Chondrocyte (in vitro differentiated cells): ENCODE results near the gene PLD4. TPM values are rescaled to one million over a fixed set of nuclear protein-coding genes. Genes with fewer than 3 reads are reported as not detected.

Experiments used
- DNase-seq: peaks from one replicate; pipeline ENCODE4 v3.0.0; 2021; ENCODE audit warnings: mixed read lengths, low spot score
- H3K27ac Mint-ChIP-seq: one replicate; pipeline ENCODE4 v1.8.0; 2021; ENCODE audit warnings: mild to moderate bottlenecking, moderate library complexity, mixed read lengths; ENCODE audit not compliant: unreplicated experiment
- H3K27me3 Mint-ChIP-seq: 2 replicates; pipeline ENCODE4 v1.8.0; 2021; ENCODE audit warnings: low read depth, mixed read lengths
- H3K36me3 Mint-ChIP-seq: 2 replicates; pipeline ENCODE4 v1.8.0; 2021; ENCODE audit warnings: low read depth, mixed read lengths
- H3K4me1 Mint-ChIP-seq: 2 replicates; pipeline ENCODE4 v1.8.0; 2021; ENCODE audit warnings: low read depth, mild to moderate bottlenecking, mixed read lengths
- H3K4me3 Mint-ChIP-seq: one replicate; pipeline ENCODE4 v1.8.0; 2021; ENCODE audit warnings: mild to moderate bottlenecking, moderate library complexity, mixed read lengths; ENCODE audit not compliant: unreplicated experiment
- H3K9me3 Mint-ChIP-seq: 2 replicates; pipeline ENCODE4 v1.8.0; 2021; ENCODE audit warnings: low read depth, mixed read lengths
- CTCF ChIP-seq: fragments of 200-600 bp; sonication (generic); IDR thresholded peaks from 2 replicates; pipeline ENCODE4 v1.5.0; 2021; ENCODE audit warnings: antibody characterized with exemption, mild to moderate bottlenecking, moderate library complexity
- total RNA-seq: library from RNA; stranded (reverse); gene quantifications from 3 replicates; pipeline ENCODE4 v1.2.1, GENCODE V29; 2021

The PLD4 gene
- total RNA-seq, 1 donor from 2014 or later = 0.10 TPM

- H3K27me3 Mint-ChIP-seq = no peaks in the 10 kb centered on the region
- peak overlapping the region; percentile 63 for H3K27ac Mint-ChIP-seq
- no peak overlapping the region for H3K4me3 Mint-ChIP-seq
- peak; percentile 92 for DNase-seq
- H3K9me3 Mint-ChIP-seq = no peaks in the 10 kb centered on the region
- peaks cover 4% of the 10 kb centered on the region for H3K4me1 Mint-ChIP-seq
- TF ChIP-seq CTCF = no peak
- H3K36me3 Mint-ChIP-seq = no peaks in the 10 kb centered on the region
Measured at GRCh38 chr14:104930526-104931303, 6.0 kb downstream of the PLD4 start.

GRCh38 chr14:104931304-104931770, 6.7 kb downstream of the PLD4 start:
- Mint-ChIP-seq H3K9me3 (no peaks in the 10 kb centered on the region), H3K27me3 (no peaks in the 10 kb centered on the region), H3K4me1 (peaks cover 4% of the 10 kb centered on the region), H3K36me3 (no peaks in the 10 kb centered on the region), H3K27ac (peak overlapping the region; percentile 63), H3K4me3 (no peak overlapping the region)
- DNase-seq = no peak
- TF ChIP-seq CTCF = no peak

GRCh38 chr14:104931771-104932675, 7.3 kb downstream of the PLD4 start:
- Mint-ChIP-seq H3K9me3 (no peaks in the 10 kb centered on the region), H3K27ac (no peak overlapping the region), H3K27me3 (no peaks in the 10 kb centered on the region), H3K36me3 (no peaks in the 10 kb centered on the region), H3K4me3 (no peak overlapping the region), H3K4me1 (peaks cover 4% of the 10 kb centered on the region)
- no peak for TF ChIP-seq CTCF
- peak; percentile 94 for DNase-seq

GRCh38 chr14:104932676-104933631, 8.3 kb downstream of the PLD4 start:
- Mint-ChIP-seq H3K4me1 (peaks cover 4% of the 10 kb centered on the region), H3K36me3 (peaks cover 3% of the 10 kb centered on the region), H3K27me3 (no peaks in the 10 kb centered on the region), H3K4me3 (peak overlapping the region; percentile 65), H3K9me3 (no peaks in the 10 kb centered on the region), H3K27ac (no peak overlapping the region)
- TF ChIP-seq CTCF = peak; percentile 80
- DNase-seq = peak; percentile 94
